Activated B cell treated with CpG ODN at 0.5 μM for 24 hours (primary cell): ENCODE measurements around the gene IDNK. TPM values are rescaled to one million over a fixed set of nuclear protein-coding genes. Genes with fewer than 3 reads are reported as not detected.

Source experiments
- ATAC-seq: fragments of 200-7000 bp; cut with Tn5 transposase; one replicate; pipeline ENCODE4 v1.10.0; 2021; ENCODE audit warnings: low read depth, mild to moderate bottlenecking, moderate library complexity
- CTCF ChIA-PET: fragments of 350-600 bp; sonication (Branson Sonifier 250); formaldehyde crosslinking; loops from one replicate; lab custom pipeline; 2021; ENCODE audit warnings: antibody characterized with exemption; lab: Charles Lee
- POLR2A ChIA-PET: fragments of 350-600 bp; sonication (Branson Sonifier 250); formaldehyde crosslinking; loops from one replicate; lab custom pipeline; 2021; ENCODE audit warnings: antibody characterized with exemption; lab: Charles Lee
- DNase-seq: peaks from one replicate; pipeline ENCODE4 v3.0.0; 2022
- H3K27ac Mint-ChIP-seq: one replicate; pipeline ENCODE4 v1.8.0; 2020; ENCODE audit warnings: mixed read lengths
- H3K27me3 Mint-ChIP-seq: one replicate; pipeline ENCODE4 v1.8.0; 2021; ENCODE audit warnings: mixed read lengths
- H3K36me3 Mint-ChIP-seq: one replicate; pipeline ENCODE4 v1.8.0; 2021; ENCODE audit warnings: low read depth, mixed read lengths
- H3K4me1 Mint-ChIP-seq: one replicate; pipeline ENCODE4 v1.8.0; 2021; ENCODE audit warnings: mixed read lengths
- H3K4me3 Mint-ChIP-seq: one replicate; pipeline ENCODE4 v1.8.0; 2020; ENCODE audit warnings: mild to moderate bottlenecking, mixed read lengths
- H3K9me3 Mint-ChIP-seq: one replicate; pipeline ENCODE4 v1.8.0; 2020; ENCODE audit warnings: mixed read lengths
- intact Hi-C: fragments of 100-400 bp; cut with micrococcal nuclease; formaldehyde crosslinking; loops from one replicate; pipeline ENCODE4 v1.15.1; 2024
- total RNA-seq: library from RNA; stranded (reverse); gene quantifications from 2 replicates; pipeline ENCODE4 v1.2.3, GENCODE V29; 2022
- TF ChIP-seq, protein P1 (sequence below): fragments of 200-600 bp; IDR thresholded peaks from one replicate; pipeline ENCODE4 v1.8.0; 2022; ENCODE audit warnings: antibody characterized with exemption, mild to moderate bottlenecking

IDNK gene
- total RNA-seq, 1 donor from 2014 or later: 7.9 TPM

DNA sequence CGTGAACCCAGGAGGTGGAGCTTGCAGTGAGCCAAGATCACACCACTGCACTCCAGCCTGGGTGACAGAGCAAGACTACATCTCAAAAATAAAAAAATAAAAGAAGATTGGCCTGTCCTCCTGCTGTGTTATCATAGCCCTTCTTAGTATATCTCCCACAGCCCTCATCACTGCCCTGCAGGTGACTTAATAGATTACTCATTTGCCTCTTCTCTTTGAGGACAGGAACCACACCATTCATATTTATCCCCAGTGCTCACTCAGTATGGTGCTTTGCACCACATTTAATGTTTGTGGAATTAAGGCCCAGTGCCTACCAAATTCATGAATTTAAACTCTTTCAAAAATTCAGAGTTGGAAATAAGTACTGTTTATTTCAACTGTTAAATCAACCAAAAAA is 10.3 kb downstream of the IDNK start:
- Mint-ChIP-seq H3K27ac (no peak overlapping the region), H3K4me1 (no peaks in the 10 kb centered on the region), H3K9me3 (no peaks in the 10 kb centered on the region), H3K4me3 (no peak overlapping the region), H3K36me3 (peaks cover 34% of the 10 kb centered on the region), H3K27me3 (no peaks in the 10 kb centered on the region)
- ATAC-seq: no peak
- no peak for DNase-seq
- TF ChIP-seq, protein P1, sequence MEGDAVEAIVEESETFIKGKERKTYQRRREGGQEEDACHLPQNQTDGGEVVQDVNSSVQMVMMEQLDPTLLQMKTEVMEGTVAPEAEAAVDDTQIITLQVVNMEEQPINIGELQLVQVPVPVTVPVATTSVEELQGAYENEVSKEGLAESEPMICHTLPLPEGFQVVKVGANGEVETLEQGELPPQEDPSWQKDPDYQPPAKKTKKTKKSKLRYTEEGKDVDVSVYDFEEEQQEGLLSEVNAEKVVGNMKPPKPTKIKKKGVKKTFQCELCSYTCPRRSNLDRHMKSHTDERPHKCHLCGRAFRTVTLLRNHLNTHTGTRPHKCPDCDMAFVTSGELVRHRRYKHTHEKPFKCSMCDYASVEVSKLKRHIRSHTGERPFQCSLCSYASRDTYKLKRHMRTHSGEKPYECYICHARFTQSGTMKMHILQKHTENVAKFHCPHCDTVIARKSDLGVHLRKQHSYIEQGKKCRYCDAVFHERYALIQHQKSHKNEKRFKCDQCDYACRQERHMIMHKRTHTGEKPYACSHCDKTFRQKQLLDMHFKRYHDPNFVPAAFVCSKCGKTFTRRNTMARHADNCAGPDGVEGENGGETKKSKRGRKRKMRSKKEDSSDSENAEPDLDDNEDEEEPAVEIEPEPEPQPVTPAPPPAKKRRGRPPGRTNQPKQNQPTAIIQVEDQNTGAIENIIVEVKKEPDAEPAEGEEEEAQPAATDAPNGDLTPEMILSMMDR: no peak
- intact Hi-C loops: no loop called here
- POLR2A ChIA-PET: interaction anchor here (1.4 kb wide), 1 partner anchor 10 kb away, joined by 3 read pairs; the partner anchor contains the start of gene IDNK
- CTCF ChIA-PET: no interaction called here

DNA sequence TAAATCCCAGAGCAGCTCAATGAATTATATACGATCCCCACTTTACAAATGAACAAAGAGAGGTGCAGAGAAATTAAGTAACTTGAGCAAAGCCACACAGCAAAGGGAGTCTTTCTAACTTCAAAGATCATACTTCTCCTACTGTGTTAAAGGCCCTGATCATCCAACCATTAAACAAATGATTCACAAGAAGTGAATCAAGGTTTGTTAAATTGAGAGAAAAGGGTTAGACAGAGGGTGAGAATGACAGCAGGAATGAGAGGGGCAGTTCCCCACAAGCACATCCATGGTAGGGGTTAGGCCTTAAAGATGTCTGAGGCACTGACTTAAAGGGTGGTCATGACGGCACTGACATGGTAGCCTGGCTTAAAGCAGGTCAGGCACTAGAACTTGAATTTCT is 10.7 kb downstream of the IDNK start:
- Mint-ChIP-seq H3K4me1 (no peaks in the 10 kb centered on the region), H3K4me3 (no peak overlapping the region), H3K27ac (no peak overlapping the region), H3K36me3 (peaks cover 32% of the 10 kb centered on the region), H3K27me3 (no peaks in the 10 kb centered on the region), H3K9me3 (no peaks in the 10 kb centered on the region)
- CTCF ChIA-PET: no interaction called here
- DNase-seq: no peak
- ATAC-seq: no peak
- TF ChIP-seq, protein P1: no peak
- POLR2A ChIA-PET: interaction anchor here (1.4 kb wide), 1 partner anchor 11 kb away, joined by 3 read pairs; the partner anchor contains the start of gene IDNK
- intact Hi-C loops: no loop called here

DNA sequence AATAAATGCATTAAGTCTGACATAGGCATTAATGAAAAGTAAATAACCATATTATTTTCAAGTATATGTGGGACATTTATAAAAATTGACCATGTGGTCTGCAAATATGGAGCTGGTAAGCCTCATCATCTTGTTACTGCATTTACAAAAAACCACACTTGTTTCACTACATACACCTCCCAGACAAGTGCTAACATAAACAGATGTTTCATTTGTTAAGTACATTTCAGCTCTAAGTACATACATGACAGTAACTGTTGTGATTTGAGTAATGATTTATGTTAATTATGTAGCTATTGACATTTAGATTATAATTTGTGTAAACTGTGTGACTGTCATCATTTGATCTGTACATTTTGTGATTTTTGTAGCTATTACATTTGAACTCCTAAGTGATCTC is 13.9 kb downstream of the IDNK start:
- Mint-ChIP-seq H3K27me3 (no peaks in the 10 kb centered on the region), H3K4me3 (no peak overlapping the region), H3K27ac (no peak overlapping the region), H3K4me1 (no peaks in the 10 kb centered on the region), H3K36me3 (peaks cover 16% of the 10 kb centered on the region), H3K9me3 (no peaks in the 10 kb centered on the region)
- ATAC-seq: no peak
- no peak for DNase-seq
- intact Hi-C loops: no loop called here
- TF ChIP-seq, protein P1: no peak
- CTCF ChIA-PET: interaction anchor here (1.5 kb wide), 1 partner anchor 12 kb away, joined by 3 read pairs; no protein-coding TSS in a partner anchor
- POLR2A ChIA-PET: no interaction called here

DNA sequence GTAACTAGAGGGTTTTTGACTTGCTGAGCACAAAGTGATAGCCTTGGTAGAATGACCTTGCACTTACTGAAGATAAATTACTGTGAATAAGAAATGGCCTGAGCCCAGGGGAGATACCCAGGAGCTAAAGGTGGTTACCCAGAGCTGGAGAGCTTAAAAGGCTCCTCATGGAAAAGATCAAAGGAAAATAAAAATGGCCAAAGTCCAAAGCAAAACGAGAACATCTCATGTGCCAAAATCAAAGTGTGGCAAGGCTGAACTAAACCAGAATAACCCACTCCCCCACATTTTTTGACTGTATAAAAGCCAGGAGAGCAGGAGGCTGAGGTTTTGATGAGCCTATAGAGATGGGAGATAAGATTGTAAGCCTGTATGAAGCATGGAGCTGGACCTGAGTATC is 14.4 kb downstream of the IDNK start:
- POLR2A ChIA-PET: no interaction called here
- DNase-seq: no peak
- Mint-ChIP-seq H3K36me3 (peaks cover 13% of the 10 kb centered on the region), H3K27me3 (no peaks in the 10 kb centered on the region), H3K9me3 (no peaks in the 10 kb centered on the region), H3K4me3 (no peak overlapping the region), H3K27ac (no peak overlapping the region), H3K4me1 (no peaks in the 10 kb centered on the region)
- CTCF ChIA-PET: interaction anchor here (1.0 to 1.5 kb wide), 2 partner anchors 11 to 17 kb away, joined by 3 read pairs; no protein-coding TSS in a partner anchor
- no peak for ATAC-seq
- TF ChIP-seq, protein P1: no peak
- intact Hi-C loops: no loop called here

DNA sequence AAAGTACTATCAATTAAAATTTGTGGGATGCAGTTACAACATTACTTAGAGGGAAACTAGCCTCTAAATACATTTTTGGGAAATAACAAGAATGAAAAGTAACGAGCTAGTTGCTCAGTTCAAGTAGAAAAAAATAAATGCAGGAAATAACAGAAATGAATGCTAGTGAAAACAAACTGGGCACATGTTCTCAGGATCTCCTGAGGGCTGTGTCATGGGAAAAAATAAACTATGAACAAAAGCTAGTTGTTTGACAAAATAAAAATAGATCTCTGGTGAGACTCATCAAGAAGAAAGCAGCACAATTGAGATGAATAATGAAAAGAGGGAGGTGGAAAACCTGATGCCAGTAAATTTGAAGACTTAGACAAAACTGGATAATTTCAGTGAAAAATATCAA is 16.3 kb downstream of the IDNK start:
- ChIA-PET POLR2A (no interaction called here), CTCF (no interaction called here)
- no peak for DNase-seq
- H3K9me3 Mint-ChIP-seq: no peaks in the 10 kb centered on the region
- H3K4me1 Mint-ChIP-seq: no peaks in the 10 kb centered on the region
- TF ChIP-seq, protein P1: no peak
- H3K36me3 Mint-ChIP-seq: peaks cover 13% of the 10 kb centered on the region
- ATAC-seq: no peak
- H3K27me3 Mint-ChIP-seq: no peaks in the 10 kb centered on the region
- no peak overlapping the region for H3K4me3 Mint-ChIP-seq
- H3K27ac Mint-ChIP-seq: no peak overlapping the region
- intact Hi-C loops: no loop called here
